NCI-H1105 treated with DMSO at 0.1 percent for 48 hours (cell line): ENCODE measurements around the gene CRYBA4.
A peak's percentile ranks its signal among the peaks of the same experiment; 100 is the strongest.

Experiments used
- DNase-seq: peaks from one replicate; lab custom pipeline; 2025; lab: John Stamatoyannopoulos, UW

CRYBA4 gene

GRCh38 chr22:26660961-26661578 lies 39.3 kb downstream of the CRYBA4 start:
- peak; percentile 24 for DNase-seq

- no peak for DNase-seq
These were observed 40.4 kb downstream of the CRYBA4 start for GRCh38 chr22:26662160-26662559.

- DNase-seq = no peak
These were observed 41.7 kb downstream of the CRYBA4 start for GRCh38 chr22:26663374-26663923.

GRCh38 chr22:26665813-26666231 lies 44.1 kb downstream of the CRYBA4 start:
- DNase-seq = no peak

- no peak for DNase-seq
These were observed 45.4 kb downstream of the CRYBA4 start for GRCh38 chr22:26667140-26667539.

- no peak for DNase-seq
These were observed 47.3 kb downstream of the CRYBA4 start for GRCh38 chr22:26669060-26669481.

GRCh38 chr22:26670459-26670858 lies 48.7 kb downstream of the CRYBA4 start:
- no peak for DNase-seq

- peak; percentile 58 for DNase-seq
These were observed 49.7 kb downstream of the CRYBA4 start for GRCh38 chr22:26671317-26672059.

GRCh38 chr22:26672060-26672471 lies 50.3 kb downstream of the CRYBA4 start:
- DNase-seq = no peak

- peak; percentile 99 for DNase-seq
These were observed 51.1 kb downstream of the CRYBA4 start for GRCh38 chr22:26672590-26673468.

- no peak for DNase-seq
These were observed 51.7 kb downstream of the CRYBA4 start for GRCh38 chr22:26673486-26673885.

- no peak for DNase-seq
These were observed 52.7 kb downstream of the CRYBA4 start for GRCh38 chr22:26674211-26675190.

GRCh38 chr22:26675687-26676268 lies 54.0 kb downstream of the CRYBA4 start:
- DNase-seq = no peak

- DNase-seq = no peak
These were observed 55.5 kb downstream of the CRYBA4 start for GRCh38 chr22:26677217-26677616.

- peak; percentile 46 for DNase-seq
These were observed 57.4 kb downstream of the CRYBA4 start for GRCh38 chr22:26679003-26679629.
